ENCODE data around the gene PML. TPM values are rescaled to one million over a fixed set of nuclear protein-coding genes. Genes with fewer than 3 reads are reported as not detected.

Gene PML
- total and polyA plus RNA-seq, 4 donors: 8.2 to 15.2 (median 10.8) TPM

DNA sequence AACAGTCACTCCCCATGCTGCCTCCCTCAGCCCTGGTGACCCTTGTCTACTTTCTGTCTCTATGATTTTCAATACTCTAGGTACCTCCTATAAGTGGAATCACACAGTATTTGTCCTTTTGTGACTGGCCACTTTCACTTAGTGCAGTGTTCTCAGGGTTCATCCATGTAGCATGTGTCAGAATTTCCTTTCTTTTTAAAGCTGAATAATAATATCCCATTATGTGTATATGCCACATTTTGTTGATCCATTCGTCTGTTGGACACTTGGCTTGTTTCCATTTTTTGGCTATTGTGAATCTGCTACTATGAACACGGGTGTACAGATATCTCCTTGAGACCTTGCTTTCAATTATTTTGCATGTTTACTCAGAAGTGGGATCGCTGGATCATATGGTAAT is 34.1 kb downstream of the PML start:
- TF ChIP-seq HNF4A (conservative IDR thresholded peaks at IDR 0.05) (no peak), REST (IDR thresholded peaks at IDR 0.05) (no peak), FOXA2 (IDR thresholded peaks at IDR 0.05) (no peak), HNF4G (IDR thresholded peaks at IDR 0.05) (no peak), CTCF (IDR thresholded peaks at IDR 0.05; ENCODE audit: low read depth, low read length, missing input control) (no peak), FOXA1 (IDR thresholded peaks at IDR 0.05) (no peak), SP1 (IDR thresholded peaks at IDR 0.05) (no peak), RAD21 (IDR thresholded peaks at IDR 0.05) (no peak), JUND (IDR thresholded peaks at IDR 0.05) (no peak), GABPA (IDR thresholded peaks at IDR 0.05 in 1 of 2, conservative IDR thresholded peaks at IDR 0.05 in 1 of 2) (no peak)
- TF ChIP-seq, protein P1, sequence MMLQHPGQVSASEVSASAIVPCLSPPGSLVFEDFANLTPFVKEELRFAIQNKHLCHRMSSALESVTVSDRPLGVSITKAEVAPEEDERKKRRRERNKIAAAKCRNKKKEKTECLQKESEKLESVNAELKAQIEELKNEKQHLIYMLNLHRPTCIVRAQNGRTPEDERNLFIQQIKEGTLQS (IDR thresholded peaks at IDR 0.05): no peak
- TF ChIP-seq, protein P2, sequence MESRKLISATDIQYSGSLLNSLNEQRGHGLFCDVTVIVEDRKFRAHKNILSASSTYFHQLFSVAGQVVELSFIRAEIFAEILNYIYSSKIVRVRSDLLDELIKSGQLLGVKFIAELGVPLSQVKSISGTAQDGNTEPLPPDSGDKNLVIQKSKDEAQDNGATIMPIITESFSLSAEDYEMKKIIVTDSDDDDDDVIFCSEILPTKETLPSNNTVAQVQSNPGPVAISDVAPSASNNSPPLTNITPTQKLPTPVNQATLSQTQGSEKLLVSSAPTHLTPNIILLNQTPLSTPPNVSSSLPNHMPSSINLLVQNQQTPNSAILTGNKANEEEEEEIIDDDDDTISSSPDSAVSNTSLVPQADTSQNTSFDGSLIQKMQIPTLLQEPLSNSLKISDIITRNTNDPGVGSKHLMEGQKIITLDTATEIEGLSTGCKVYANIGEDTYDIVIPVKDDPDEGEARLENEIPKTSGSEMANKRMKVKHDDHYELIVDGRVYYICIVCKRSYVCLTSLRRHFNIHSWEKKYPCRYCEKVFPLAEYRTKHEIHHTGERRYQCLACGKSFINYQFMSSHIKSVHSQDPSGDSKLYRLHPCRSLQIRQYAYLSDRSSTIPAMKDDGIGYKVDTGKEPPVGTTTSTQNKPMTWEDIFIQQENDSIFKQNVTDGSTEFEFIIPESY (IDR thresholded peaks at IDR 0.05): no peak
- WGBS: 74% methylated on average over 3 of the region's 3 CpGs
- H3K4me1 ChIP-seq (ENCODE audit: control insufficient read depth in 4 of 4, insufficient read depth in 4 of 4, low read length in 3 of 4): peaks cover 0 to 6% (median 0%) of the 10 kb centered on the region in 4 donors
- no peak overlapping the region for H3K9ac ChIP-seq (ENCODE audit: low read depth in 1 of 2, low read length in 2 of 2)
- H3K27ac ChIP-seq (ENCODE audit: low read depth in 1 of 2, low read length in 2 of 2): no peak overlapping the region
- H3K36me3 ChIP-seq (ENCODE audit: control insufficient read depth in 4 of 4, insufficient read depth in 3 of 4, low read depth in 1 of 4, low read length in 3 of 4): peaks cover 3 to 48% (median 22%) of the 10 kb centered on the region in 4 donors
- H3K4me3 ChIP-seq (ENCODE audit: low read depth in 1 of 3, low read length in 3 of 3): no peak overlapping the region
- no peaks in the 10 kb centered on the region for H3K9me3 ChIP-seq (ENCODE audit: control insufficient read depth in 4 of 4, low read length in 3 of 4)
- no peaks in the 10 kb centered on the region for H3K27me3 ChIP-seq (ENCODE audit: control insufficient read depth in 4 of 4, insufficient read depth in 4 of 4, low read length in 3 of 4)
- DNase-seq (ENCODE audit: low spot score): no peak

DNA sequence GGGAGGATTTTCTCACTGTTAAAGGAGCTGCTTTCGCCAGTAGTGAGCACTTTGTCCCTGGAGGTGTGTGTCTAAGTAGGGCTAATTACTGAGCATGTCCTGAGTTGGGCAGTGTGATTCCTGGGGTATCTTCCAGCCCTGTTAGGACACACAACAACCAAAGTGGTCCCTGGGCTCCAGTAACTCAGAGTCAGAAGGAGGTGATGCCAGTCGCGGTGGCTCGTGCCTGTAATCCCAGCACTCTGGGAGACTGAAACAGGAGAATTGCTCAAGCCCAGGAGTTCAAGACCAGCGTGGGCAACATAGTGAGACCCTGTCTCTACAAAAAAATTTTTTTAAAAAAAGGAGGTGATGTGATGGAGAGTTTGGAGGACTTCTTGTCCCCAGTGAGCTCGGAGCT is 37.5 kb downstream of the PML start:
- no peak overlapping the region for H3K27ac ChIP-seq (ENCODE audit: low read depth in 1 of 2, low read length in 2 of 2)
- TF ChIP-seq, protein P2 (IDR thresholded peaks at IDR 0.05): no peak
- TF ChIP-seq HNF4A (conservative IDR thresholded peaks at IDR 0.05): no peak
- TF ChIP-seq NR2F2 (IDR thresholded peaks at IDR 0.05): no peak
- no peak for TF ChIP-seq RAD21 (IDR thresholded peaks at IDR 0.05)
- no peak for TF ChIP-seq GABPA (IDR thresholded peaks at IDR 0.05 in 1 of 2, conservative IDR thresholded peaks at IDR 0.05 in 1 of 2)
- TF ChIP-seq YY1 (IDR thresholded peaks at IDR 0.05): no peak
- no peak for TF ChIP-seq EGR1 (IDR thresholded peaks at IDR 0.05; ENCODE audit: low read depth in 2 of 2)
- TF ChIP-seq REST (IDR thresholded peaks at IDR 0.05): no peak
- no peak for TF ChIP-seq SP1 (IDR thresholded peaks at IDR 0.05)
- TF ChIP-seq, protein P1 (IDR thresholded peaks at IDR 0.05): no peak
- no peak for TF ChIP-seq HNF4G (IDR thresholded peaks at IDR 0.05)
- TF ChIP-seq FOXA2 (IDR thresholded peaks at IDR 0.05): no peak
- no peak for TF ChIP-seq FOXA1 (IDR thresholded peaks at IDR 0.05)
- no peak for DNase-seq (ENCODE audit: low spot score)
- no peaks in the 10 kb centered on the region for H3K9me3 ChIP-seq (ENCODE audit: control insufficient read depth in 4 of 4, low read length in 3 of 4)
- H3K4me3 ChIP-seq (ENCODE audit: low read depth in 1 of 3, low read length in 3 of 3): no peak overlapping the region
- H3K36me3 ChIP-seq (ENCODE audit: control insufficient read depth in 4 of 4, insufficient read depth in 3 of 4, low read depth in 1 of 4, low read length in 3 of 4): peaks cover 0 to 45% (median 19%) of the 10 kb centered on the region in 4 donors
- H3K4me1 ChIP-seq (ENCODE audit: control insufficient read depth in 4 of 4, insufficient read depth in 4 of 4, low read length in 3 of 4): no peaks in the 10 kb centered on the region
- 96% methylated on average over 6 of the region's 6 CpGs for WGBS
- no peaks in the 10 kb centered on the region for H3K27me3 ChIP-seq (ENCODE audit: control insufficient read depth in 4 of 4, insufficient read depth in 4 of 4, low read length in 3 of 4)
- no peak overlapping the region for H3K9ac ChIP-seq (ENCODE audit: low read depth in 1 of 2, low read length in 2 of 2)

Measured in liver (tissue), 9 donors.